GM19452 (cell line): ENCODE results near the gene MYO1G.

Experiments
- ATAC-seq: cut with Tn5 transposase; IDR thresholded peaks from one replicate; pipeline ENCODE4 v1.9.1; 2021; ENCODE audit not compliant: unreplicated experiment

Gene MYO1G

DNA sequence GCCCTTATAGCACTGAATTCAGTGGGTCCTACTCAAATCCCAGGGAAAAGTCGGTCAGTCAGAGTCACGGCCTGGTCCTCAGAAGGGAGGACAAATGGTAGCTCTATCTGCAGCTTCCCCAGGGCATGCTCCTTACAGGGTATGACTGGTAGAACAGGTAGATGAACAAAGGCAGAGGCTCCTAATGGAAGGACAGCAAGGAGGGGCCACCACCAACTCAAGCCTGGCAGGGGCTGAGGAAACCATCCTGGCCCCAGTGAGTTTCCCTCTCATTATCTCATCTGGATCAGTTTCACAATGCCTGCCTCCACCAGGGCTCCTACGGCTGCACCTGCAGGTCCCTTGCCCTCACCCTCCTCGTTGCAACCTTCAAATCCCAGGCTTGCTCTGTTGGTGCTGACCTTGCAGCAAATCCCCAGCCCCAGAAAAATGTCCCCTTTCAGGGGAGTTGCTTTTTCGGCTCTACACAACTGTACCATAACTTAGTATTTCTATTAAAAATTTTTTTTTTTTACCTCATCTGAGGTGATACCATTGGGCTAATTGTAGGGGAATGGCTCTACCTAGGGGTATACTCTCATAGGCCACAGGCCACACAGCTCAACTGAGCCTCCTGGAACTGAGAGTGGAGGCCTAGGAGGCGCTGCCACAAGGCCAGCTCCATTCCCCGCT lies 2.4 kb upstream of the MYO1G start:
- ATAC-seq, result no peak

DNA sequence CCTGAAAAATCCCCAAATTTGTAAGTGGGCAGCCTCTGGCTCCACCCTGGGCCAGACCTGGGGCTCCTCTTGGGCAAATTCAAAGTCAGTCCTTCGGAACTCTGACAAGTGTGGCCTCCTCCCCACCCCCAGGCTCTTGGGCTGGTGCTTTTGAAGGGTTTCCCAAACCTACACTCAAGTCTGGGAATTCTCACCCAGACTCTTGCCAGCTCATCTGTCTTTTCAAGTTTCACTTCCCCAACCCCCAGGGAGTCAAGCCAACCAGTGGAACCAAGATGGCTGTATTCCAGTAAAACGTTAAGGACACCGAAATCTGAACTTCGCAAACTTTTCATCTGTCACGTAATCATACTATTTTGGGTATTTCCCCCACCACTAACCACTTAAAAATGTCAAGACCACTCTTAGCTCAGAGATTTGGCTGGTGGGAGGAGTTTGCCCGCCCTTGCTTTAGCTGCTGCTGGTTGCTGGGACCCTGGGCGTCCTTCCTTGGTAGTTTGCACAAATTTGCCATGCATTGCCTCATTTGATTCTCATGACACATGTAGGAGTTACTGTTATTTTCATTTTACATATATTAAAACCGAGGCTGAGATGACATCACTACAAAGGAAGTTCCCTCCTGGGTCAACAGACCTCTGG lies 1.7 kb upstream of the MYO1G start:
- peak; percentile 50 for ATAC-seq

DNA sequence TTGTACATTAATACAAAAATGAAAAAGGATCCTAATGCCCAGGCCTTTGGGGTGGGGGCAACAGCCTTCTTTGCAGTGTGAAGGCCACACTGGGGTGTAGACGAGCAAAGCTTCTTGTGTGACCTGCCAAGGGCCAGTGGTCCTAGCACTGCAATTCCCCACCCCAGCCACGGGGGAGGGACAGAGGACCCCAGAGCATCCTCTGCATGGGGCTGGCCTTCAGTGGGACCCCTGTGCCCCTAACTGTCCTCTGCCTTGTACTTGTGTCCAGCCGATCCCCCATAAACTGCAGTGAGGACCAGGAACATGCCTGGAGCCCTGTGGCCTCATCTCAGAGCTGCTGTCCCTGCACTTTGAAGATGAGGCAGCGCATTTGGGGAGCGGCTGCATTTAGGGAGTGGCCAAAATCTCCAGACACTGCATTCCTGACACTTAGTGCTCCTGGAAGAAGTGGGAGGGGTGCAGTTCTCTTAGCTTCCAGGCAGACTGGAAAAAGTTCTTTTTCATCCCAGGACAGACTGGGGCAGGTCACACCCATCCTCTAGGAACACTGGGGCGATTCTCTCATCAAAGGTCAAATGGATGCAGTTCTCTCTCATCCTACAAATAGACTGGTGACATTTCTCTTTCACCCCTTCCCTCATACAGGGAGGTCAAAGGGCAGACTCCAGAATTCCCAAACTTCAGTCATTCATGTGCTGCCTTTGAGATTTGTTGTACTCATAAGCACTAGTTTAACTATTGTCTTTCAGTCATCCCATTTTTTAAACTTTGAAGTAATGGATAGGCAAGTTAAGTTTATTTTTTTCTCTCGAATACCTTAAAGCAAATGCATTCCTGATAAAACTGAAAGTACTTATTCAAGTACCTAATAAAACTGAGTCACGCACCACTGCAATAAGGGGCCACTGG lies 922 bp upstream of the MYO1G start:
- ATAC-seq, result peak; percentile 13

DNA sequence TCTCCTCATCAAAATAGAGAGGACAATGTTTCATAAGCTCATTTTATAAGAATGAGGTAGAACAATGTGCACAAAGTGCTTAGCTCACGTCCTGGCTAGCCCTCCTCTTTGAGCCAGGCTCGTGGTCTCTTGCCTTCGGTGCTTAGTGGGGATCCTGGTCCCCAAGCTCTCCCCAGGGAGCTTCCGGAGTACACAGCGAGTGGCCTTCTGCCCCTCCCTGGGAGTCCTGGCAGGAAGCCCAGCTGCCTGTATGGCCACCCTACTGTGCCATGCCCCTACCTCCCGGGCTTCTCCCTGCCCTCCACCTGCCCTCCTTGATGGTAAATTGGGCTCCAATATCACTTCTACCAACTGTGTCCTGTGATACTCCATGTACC lies 868 bp downstream of the MYO1G start:
- no peak for ATAC-seq

DNA sequence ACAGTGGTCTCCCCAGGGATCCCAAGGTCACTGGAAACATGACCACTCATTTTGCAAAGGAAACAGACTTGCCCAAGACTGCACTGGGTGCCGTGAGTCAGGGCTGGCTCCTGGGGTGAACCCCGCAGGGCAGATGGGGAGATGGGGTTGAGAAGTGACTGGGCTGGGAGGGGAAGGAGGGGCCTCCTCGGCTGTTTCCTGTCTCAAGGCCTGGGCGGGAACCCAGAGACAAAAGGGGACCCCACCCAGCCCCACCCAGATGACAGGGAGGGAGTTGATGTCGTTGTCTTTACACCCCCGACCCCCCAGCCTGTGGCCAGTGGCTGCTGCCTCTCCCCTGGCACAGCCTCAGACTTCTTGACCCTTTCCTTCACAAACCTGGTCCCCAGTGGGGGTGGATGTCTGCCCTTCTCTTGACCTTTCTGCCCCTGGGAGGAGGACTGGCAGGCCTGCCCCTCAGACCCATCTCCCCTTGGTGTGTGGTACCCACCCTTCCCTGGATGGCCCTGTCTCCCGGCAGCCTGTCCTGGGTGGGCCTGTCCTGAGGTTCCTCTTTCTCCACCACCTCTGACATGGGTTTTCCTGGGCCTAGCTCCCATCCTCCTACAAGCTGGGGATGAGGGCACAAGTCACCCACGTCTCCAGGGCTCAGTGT lies 1.4 kb downstream of the MYO1G start:
- ATAC-seq, result no peak

DNA sequence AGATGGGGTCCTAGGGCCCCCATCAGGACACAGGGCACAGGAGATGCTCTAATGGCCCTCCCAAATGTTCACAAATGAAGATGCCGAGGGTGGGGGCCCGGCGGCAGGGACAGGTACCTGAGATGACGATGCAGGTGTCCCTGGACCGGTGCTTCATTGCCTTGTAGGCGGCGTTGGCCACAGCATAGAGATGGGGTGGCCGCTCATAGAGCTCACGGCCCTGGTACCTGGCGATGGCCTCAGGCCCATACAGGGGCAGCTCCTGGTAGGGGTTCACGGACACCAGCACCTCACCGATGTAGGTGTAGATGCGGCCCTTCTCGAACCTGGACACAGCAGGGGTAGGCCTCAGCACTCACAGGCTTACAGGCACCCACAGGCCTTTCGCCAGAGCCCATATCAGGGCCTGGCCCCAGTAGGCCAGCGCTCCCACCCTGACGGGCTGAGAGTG lies 2.0 kb downstream of the MYO1G start:
- ATAC-seq, result no peak

DNA sequence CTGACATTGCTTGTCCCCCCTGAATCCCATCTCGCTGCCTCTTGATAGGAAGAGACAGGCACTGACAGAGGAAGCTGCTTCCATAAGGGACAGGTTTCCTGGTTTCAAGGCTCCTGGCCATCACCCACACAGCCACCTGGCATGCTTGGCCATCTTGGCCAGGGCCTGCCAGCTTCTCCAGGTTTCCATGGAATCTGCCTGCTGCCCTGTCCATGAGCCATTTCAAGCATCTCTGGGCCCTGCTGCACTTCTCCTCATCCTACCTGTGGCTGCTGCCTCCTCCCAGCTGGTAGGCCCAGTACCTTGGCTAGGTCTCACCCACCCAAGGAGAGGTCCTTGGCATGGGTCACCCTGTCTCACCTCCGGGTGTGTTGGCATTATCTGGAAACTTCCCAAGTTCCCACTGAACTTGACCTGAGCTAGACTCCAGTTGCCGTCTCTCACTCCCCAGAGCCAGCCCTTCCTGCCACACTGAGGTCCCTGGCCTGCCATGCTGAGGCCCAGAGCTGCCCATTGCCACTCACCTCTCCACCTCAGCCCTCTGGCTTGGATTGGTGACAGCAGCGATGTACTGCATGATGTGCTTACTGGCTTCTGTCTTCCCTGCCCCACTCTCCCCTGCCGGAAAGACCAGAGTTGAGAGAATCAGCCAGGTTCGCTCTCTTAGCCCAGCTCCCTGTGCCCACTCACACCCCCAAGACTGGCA lies 2.6 kb downstream of the MYO1G start:
- no peak for ATAC-seq

DNA sequence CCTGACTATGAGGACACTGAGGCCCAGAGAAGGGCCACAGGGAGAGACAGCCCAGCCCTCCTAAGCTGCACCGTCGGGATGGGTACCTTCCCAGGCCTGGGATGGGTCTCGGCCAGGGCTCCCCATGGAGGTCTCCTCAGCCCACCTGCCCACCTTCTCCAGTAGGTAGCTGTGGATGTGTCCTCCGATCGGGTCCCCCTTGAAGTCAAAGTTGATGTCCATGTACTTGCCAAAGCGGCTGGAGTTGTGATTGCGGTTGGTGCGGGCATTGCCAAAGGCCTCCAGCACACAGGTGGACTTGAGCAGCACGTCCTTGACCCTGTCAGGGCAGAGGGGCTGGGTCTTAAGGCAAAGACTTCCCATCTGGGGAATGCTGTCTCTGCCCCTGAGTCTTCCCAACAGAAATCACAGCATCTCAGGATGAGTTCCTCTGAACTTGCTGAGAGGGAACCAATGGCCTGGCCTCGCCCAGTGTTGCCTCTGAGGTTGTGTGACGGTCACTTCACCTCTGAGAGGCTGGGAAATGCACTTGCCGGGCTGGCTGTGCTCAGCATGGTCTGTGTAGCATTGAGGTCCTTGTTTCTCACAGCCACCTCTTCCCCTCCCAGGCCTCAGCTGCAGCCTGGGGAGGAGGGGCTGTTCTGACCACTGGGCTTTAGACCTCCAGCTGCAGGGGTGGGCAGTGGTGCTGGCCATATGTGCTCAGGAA lies 3.3 kb downstream of the MYO1G start:
- ATAC-seq, result no peak

DNA sequence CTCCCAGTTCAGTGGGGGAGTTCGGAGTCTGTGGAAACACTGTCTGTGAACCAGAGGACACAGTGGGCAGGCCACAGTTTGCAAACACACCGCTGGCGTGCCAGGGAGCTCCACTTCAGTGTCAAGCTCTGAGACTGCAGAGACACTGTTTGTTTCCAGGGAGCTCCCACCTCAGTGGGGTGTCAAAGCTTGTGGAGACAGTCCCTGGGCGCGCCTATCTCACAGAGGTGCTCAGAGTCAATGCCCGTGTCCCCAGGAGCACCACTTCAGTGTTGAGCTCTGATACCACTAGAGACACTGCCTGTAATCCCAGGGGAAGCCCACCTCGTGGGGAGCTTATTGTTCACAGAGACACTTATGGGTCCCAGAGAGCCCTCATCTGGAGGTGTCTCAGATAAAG lies 4.3 kb downstream of the MYO1G start:
- ATAC-seq, result no peak

DNA sequence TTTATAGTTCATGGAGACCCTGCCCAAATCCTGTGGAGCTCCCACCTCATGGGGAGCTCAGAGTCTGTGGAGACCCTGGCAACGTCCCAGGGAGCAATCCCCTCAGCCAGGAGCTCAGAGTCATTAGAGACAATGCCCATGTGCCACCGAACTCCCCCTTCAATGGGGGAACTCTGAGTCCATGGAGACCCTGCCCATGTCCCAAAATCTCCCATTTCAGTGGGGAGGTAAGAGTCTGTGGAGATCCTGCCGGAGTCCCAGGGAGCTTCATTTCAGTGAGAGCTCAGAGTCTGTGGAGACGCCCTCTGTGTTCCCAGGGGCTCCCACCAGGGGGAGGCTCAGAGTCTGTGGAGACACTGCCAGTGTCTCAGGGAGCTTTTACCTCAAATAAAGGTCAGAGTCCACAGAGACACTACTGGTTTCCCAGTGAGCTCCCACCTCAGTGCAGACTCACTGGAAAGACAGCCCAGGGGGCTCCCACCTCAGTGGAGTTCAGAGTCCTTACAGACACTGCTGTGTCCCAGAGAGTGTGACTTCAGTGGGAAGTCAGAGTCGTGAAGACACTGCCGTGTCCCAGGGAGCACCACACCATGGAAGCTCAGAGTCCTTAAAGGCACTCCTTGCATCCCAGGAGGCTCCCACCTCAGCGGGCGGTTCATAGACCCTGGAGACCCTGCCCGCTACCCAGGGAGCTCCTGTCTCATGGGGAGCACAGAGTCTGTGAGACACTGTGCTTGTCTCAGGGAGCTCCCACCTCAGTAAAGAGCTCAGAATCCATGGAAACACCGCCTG lies 5.0 kb downstream of the MYO1G start:
- no peak for ATAC-seq

DNA sequence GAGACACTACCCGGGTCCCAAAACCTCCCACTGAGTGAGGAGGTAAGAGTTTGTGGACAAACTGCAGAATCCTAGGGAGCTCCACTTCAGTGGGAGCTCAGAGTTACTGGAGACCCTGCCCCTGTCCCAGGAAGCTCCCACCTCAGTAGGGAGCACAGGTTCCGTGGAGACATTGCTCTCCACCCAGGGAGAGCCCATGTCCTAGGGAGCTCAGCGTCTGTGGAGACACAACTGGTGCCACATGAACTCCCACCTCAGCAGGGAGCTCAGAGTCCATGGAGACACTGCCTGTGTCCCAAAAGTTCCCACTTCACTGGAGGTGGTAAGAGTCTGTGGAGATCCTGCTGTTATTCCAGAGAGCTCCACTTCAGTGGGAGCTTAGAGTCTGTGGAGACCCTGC lies 6.3 kb downstream of the MYO1G start:
- no peak for ATAC-seq

DNA sequence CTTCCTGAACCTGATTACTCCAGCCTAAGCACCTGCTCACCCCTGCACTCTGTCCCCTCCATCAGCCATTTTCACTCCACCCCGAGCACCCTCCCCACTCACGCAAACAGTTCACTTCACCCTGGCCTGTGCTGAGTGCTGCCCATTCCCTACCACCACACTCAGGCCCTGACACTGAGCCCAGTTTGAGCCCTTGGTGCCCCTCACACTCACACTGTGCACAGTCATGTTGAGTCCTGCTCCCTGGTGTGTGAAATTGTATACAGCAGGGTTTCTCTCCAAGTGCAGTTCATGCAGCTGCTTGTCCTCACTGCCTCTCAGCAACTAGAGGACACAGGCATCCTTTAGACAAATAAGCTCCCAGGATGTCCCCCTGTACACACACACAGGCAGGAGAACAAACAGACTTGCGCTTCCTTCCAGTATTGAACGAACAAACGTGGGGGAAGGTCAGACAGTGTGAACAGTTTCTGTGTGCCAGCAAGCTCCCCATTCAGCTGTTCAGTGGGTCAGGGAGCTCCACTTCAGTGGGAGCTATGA lies 6.8 kb downstream of the MYO1G start:
- ATAC-seq, result no peak

DNA sequence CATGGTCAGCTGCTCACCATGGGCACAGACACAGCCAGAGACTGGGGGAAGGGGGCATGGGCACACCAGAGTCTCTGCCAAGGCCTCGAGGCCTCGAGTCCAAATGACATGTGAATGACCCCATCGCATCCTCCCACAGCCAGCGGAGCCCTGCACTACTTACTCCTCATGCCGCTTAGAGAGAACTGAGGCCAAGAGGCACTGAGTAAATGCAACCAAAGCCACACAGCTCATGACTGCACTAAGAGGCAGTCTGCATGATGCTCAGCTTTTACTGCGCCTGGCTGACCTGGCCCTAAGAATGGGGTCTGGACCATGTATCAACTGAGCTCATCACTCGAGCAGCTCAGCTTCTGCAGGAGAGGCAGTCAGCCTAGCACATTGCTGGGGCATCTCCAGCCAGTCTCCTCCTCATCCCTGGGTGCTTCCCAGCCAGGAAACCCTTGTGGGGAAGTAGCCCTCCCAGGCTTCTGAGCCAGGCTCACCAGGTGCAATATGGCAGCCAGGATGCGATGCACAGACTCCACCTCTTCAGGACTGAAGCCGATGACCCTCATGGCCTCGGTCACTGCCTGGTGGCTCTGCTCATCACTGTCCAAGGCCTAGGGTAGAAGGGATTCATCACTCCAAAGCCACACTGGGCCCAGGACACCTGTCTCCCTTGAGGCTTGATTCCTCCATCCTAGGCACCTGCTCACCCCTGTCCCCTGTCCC lies 7.5 kb downstream of the MYO1G start:
- ATAC-seq, result no peak

DNA sequence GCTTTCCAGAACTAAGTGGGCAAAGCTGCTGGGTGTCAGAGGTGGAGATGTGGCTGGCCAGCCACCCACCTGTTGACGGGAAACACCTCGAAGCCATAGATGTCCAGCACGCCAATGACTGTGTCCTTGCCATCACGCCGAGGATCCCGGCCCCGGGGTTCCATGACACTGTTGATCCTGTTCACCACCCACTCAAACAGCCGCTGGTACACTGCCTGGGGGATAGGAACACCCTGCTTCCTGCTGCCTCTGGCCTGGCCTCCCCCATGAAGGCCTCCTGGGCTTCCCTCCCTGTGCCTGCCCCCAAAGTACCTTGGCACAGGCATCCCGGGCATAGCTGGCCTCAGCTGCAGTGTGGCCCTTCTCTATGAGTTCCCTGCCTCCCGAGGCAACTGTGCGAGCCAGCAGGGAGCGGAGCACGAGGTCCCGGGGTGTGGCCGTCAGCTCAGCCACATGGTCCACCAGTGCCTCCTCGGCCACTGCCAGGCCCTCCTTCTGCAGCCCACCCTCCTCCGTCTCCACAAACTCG lies 8.2 kb downstream of the MYO1G start:
- no peak for ATAC-seq

DNA sequence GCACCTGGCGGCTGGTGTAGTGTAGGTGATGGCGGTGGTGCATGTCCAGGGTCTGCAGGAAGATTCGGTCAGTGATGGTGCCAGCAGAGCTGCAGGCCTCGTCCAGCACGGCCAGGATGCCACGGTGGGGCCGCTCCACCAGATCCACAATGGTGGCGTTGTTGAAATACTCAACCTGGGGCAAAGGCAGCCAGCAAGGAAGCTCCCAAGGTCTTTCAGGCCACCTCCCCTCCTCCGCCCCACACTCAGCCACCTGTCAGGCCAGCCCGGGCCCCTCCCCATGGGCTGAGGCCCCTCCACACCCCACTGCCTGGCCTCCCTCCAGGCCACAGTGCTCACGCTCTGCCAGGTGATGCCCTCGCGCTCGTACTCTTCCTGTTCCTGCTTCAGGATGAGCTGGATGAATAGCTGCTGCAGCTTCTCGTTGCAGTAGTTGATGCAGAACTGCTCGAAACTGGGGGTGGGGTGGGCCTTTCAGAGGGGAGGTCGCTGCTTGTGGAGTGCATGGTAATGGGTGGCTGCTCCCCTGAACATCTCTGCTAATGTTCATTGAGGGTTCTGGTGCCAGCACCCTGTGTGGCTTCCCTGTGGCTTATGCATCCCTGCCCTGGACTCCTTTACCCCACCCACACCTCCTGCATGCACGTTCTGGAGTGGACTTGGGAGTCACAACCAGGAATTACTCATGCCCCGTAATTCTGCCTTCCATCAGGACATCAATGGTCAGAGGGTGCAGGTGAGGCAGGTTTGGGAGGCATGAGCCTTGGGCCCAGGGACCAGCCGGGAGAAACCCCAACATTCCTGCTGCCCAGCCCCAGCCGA lies 8.9 kb downstream of the MYO1G start:
- ATAC-seq, result no peak

DNA sequence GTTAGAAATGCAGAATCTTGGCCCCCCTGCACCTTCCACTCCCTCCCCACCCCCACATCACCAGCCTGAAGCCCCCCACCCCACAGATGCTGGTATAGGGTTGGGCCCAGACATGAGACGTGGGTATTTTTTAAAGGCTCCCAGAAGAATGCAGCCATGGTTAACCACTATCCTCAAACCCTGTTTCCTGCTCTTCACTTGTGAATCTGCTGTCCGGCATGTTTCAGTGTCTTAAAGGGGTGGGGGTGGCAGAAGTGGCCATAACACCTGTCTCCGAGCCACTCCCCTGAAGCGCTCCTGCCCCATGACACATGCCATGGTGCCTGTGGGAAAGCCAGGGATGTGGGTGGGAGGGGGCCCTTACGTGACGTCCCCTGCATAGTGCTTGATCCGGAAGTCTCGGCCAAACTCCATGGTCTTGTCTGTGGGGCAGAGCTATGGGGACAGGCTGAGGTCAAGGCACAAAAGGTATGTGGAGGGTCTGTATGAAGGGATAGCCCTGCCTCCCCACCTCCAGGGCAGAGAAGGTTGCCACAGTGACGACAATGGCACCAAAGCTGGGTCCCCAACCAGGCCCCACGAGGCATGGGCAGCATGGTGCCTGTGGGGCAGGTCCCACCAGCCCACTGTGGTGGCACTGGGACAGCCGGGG lies 9.6 kb downstream of the MYO1G start:
- no peak for ATAC-seq
